OCI-LY7 (cell line): ENCODE results near the gene STX4.

Source experiments
- CTCF ChIP-seq: fragments of 200-600 bp; sonication (generic); conservative IDR thresholded peaks from 2 replicates; pipeline ENCODE4 v1.5.1; 2014; ENCODE audit warnings: mild to moderate bottlenecking, antibody characterized with exemption, low read length, moderate library complexity, mixed read lengths
- EZH2phosphoT487 ChIP-seq: fragments of 200-600 bp; sonication (generic); IDR thresholded peaks from 2 replicates; pipeline ENCODE4 v1.6.1; 2018; ENCODE audit warnings: low read depth, borderline replicate concordance, mild to moderate bottlenecking, mixed run types, antibody characterized with exemption, low read length, moderate library complexity, mixed read lengths

GRCh38 chr16:31077024-31077423, 43.7 kb downstream of the STX4 start:
- TF ChIP-seq CTCF (no peak), EZH2phosphoT487 (no peak)
